Fibroblast of pulmonary artery (primary cell): ENCODE data around the gene PPP1R3G.
A peak's percentile ranks its signal among the peaks of the same experiment; 100 is the strongest.

ENCODE experiments used
- DNase-seq: peaks from one replicate; pipeline ENCODE4 v3.0.0-alpha.2; 2010; ENCODE audit warnings: low read depth
- H3K4me3 ChIP-seq: replicated peaks from 2 replicates; pipeline ENCODE4 v1.5.1; 2011; ENCODE audit warnings: low read depth, mild to moderate bottlenecking, control low read depth, low read length, moderate library complexity
- TF ChIP-seq, protein P1 (sequence below): IDR thresholded peaks from 2 replicates; pipeline ENCODE4 v1.5.1; 2011; ENCODE audit warnings: mild to moderate bottlenecking, control low read depth, low read length, inconsistent platforms; ENCODE audit errors: missing control alignments

PPP1R3G gene

DNA sequence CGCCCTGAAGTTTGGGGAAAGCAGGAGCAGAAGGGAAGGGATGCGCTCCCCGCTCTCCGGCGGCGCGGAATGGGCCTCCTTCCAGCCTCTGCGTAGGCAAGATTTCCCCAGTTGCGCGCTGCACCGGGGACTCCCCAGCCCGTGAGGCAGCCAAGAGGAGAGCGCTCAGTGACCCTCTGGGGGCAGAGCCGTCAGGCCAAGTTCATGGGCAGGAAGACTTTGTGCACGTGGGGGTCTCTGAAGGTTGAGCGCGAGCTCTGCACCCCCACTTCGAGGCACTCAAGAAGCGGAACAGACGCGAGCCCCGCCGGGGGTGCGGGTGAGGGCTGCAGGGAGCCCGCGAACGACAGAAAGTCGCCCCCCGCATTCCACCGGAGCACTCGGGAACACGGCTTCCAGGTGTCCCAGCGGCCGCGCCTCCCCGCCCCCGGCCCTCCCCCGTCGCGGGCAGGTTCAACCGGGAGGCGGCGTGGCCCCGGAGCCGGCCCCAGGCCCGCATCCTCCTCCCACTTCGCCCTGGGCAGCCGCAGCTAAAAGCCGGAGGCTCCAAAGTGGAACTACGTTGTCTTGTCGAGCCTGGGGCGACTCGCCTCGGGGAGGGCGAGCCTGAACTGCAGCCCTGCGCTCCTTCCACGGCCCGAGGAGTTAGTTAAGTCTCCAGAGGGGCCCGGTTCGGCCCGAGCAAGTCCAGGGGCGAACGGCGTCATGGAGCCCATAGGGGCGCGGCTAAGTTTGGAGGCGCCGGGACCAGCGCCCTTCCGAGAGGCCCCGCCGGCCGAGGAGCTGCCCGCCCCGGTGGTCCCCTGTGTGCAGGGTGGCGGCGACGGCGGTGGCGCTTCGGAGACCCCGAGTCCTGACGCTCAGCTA is at the start of gene PPP1R3G:
TSS of gene PPP1R3G (plus strand) at position 561 of the 867 bp plus-strand sequence. CDS start at position 706, 145 bp downstream.
- TF ChIP-seq, protein P1, sequence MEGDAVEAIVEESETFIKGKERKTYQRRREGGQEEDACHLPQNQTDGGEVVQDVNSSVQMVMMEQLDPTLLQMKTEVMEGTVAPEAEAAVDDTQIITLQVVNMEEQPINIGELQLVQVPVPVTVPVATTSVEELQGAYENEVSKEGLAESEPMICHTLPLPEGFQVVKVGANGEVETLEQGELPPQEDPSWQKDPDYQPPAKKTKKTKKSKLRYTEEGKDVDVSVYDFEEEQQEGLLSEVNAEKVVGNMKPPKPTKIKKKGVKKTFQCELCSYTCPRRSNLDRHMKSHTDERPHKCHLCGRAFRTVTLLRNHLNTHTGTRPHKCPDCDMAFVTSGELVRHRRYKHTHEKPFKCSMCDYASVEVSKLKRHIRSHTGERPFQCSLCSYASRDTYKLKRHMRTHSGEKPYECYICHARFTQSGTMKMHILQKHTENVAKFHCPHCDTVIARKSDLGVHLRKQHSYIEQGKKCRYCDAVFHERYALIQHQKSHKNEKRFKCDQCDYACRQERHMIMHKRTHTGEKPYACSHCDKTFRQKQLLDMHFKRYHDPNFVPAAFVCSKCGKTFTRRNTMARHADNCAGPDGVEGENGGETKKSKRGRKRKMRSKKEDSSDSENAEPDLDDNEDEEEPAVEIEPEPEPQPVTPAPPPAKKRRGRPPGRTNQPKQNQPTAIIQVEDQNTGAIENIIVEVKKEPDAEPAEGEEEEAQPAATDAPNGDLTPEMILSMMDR, result no peak
- DNase-seq, result peak; percentile 69
- H3K4me3 ChIP-seq, result peak within 1 kb of the TSS; percentile 58

DNA sequence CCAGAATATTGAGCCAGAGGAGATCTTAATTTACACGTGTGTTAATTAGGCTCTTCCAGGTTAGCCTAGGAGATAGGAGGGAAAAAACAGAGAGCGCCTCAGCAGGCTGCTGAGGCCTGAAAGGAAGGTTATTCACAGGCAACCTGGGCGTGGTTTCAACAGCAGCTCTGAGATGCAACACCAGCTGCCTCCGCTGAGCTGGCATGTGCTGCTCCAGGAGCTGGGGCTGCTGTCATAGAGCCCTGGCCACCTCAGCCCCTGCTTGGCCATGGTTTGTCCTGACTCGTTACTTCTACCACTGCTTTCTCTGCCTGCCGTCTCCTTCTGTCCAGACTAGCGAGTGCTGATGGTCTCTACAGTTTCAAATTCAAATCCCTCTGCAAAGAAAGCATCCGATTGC is 48.9 kb upstream of the PPP1R3G start:
- peak; percentile 51 for DNase-seq
- H3K4me3 ChIP-seq, result no peak overlapping the region
- TF ChIP-seq, protein P1, result peak; percentile 3

DNA sequence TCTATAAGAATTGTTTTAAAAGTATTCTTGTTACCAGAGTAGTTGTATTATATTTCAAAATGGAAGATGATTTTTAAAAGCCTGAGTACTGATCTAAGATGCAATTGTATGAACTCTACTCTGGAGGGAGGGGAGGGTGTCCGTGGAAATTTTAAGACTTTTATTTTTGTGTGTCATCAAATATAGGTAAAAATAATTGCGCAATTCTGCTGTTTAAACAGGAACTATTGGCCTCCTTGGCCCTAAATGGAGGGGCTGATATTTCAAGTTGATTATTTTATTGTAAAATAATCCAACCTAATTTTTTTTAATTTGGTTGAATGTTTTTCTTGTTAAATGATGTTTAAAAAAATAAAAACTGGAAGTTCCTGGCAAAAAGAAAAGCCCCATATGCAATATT is 43.2 kb upstream of the PPP1R3G start:
- TF ChIP-seq, protein P1, result no peak
- H3K4me3 ChIP-seq, result no peak overlapping the region
- DNase-seq, result no peak

DNA sequence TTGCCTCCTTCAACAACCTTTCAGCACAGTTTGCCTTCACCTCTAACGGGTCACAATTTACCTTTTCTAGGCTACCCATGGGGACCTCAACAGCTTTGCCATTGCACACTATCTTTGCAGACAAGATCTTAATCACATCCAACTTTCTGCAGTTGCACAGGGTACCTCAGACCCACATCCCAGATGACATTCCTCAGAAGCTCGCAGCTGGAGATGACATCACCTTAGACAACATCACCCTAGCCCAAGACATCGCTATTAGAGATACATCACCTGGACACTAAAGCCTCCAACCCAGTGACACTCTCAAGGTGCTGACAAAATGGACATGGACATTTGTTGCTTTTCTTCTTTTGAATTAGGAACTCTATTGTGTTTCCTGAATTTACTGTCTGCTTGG is 42.7 kb upstream of the PPP1R3G start:
- H3K4me3 ChIP-seq, result no peak overlapping the region
- DNase-seq, result no peak
- TF ChIP-seq, protein P1, result no peak

DNA sequence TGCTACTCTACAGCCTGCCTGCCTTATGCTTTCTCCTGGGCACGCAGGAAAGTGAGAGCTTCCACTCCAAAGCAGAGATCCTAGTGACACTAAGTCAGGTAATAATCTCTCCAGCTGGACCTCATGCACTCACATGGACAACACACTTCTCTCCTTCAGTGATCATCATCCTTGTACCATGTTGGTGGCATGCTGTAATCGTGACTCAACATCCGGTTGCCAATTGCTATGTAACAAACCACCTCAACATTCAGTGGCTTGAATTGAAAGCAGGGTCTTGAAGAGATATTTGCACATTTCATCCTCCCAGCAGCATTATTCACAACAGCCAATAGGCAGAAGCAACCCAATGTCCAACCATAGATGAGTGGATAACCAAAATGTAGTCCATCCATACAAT is 40.3 kb upstream of the PPP1R3G start:
- no peak for DNase-seq
- TF ChIP-seq, protein P1, result no peak
- no peak overlapping the region for H3K4me3 ChIP-seq

DNA sequence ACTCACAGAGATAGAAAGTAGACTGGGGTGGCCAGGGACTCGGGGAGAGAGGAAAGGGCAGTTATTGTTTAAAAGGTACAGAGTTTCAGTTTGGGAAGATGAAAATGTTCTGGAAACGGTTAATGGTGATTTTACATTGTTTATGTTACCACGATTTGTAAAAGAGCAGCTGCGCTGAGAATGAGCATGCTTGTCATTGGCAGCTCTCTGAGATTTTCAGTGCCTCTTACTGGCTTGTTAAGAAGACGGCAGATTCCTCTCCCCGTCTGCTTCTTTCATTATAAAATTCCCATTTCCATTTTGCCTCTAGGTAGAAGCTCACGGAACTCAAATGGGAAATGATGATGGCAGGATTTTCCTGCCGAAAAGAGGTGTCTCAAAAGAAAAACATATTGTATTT is 39.7 kb upstream of the PPP1R3G start:
- no peak for DNase-seq
- H3K4me3 ChIP-seq, result no peak overlapping the region
- TF ChIP-seq, protein P1, result no peak

DNA sequence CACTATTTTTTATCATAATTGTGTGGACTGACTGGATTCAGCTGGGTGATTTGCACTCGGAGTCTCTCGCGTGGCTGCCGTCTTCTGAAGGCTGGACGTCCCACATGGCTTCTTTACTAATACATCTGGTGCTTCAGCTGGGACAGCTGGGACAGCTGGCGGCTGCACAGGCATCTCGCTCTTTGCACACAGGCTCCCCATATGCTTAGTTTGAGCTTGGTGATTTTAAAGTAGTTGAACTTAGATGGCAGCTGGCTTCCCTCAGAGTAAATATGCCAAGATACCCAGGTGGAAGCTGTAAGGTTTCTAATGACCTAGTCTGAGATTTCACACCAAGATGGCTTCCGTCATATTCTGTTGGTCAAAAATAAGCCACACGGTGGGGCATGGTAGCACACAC is 38.7 kb upstream of the PPP1R3G start:
- H3K4me3 ChIP-seq, result no peak overlapping the region
- no peak for DNase-seq
- TF ChIP-seq, protein P1, result no peak
